Hindlimb muscle (tissue), 1 donor: Measurements from ENCODE around the gene SLIT1. TPM values are rescaled to one million over a fixed set of nuclear protein-coding genes. Genes with fewer than 3 reads are reported as not detected.
"Not testable (repeated sequence)": the region's sequence is repeated elsewhere in the genome, so short reads cannot be mapped to it uniquely, and the experiment has no call there.

Experiments used
- DNase-seq: peaks from one replicate; pipeline ENCODE4 v3.0.0-alpha.2; 2013
- polyA plus RNA-seq: library from polyadenylated mRNA; unstranded; fragments of 120-200 nt; gene quantifications from one replicate; pipeline ENCODE4 v1.2.1, GENCODE V29; 2013; ENCODE audit not compliant: insufficient read length

Gene SLIT1
- polyA plus RNA-seq, 1 donor: 1.3 TPM

DNA sequence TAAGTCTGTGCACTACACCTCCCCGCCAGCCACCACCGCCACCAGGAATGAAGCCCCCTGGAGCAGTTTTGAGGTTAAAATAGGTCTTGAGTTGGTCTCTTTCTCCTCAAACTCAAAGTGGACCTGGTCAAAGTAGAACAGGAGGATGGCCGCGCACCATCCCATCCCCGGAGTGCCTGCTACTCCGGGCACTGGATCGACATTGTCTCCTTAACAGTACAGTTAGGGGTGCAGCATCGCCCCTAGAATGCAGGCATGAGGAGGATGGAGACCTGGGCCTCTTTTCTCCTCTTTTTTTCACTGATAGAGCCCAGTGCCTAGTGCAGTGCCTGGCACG, 145.5 kb downstream of the SLIT1 start:
- no peak for DNase-seq

DNA sequence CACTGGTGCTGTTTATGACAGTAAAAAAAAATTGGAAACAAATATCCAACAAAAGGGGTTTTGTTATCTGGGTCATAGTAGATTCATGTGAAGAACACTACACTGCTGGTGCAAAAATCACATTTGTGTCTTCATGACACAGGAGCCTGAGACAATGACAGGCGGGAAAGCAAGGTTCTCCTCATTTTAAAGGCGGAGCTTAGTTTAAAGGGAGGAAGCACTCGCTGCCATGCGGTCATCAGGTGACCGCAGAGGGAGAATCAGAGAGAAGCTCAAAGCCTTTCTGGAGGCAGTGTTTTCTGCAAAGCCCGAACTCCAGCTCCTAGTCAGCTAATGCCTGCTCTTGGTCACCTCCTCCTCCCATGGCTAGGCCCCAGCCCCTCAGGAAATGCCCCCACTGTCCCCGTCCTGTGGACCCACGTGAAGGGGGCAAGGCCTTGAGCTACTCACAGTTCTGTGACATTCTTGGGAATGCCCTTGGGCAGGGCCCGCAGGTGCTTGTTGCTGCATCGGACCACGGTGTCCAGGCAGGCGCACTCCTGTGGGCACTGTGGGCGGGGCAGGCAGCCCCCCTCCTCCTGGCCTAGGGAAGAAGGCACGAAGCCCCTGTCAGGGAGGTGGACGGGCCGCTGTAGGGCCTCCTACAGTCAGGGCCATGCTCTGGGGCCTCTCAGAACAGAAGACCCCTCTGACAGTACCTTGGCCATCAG, 146.1 kb downstream of the SLIT1 start:
- DNase-seq: no peak

DNA sequence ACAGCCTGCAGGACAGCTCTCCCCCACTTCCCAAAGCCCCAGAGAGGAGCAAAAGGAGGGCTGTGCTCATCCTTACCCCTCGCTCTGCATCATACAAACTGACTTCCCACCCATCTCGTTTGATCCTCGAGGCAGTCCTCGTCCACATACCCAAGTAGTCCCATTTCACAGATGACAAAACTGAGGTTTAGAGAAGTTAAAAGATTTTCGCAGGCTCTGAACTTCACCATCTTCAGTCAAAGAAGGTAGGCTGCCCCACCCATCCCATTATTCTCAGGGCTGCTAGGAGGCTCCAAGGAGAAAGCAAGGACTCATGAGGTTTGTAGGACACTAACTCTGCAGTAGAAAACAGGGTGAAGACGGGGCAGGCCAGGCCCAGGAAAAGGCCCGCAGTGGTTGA, 147.1 kb downstream of the SLIT1 start:
- DNase-seq: no peak

- DNase-seq: peak; percentile 79
Observed at GRCh38 chr10:97037365-97038361, 148.1 kb downstream of the SLIT1 start.

DNA sequence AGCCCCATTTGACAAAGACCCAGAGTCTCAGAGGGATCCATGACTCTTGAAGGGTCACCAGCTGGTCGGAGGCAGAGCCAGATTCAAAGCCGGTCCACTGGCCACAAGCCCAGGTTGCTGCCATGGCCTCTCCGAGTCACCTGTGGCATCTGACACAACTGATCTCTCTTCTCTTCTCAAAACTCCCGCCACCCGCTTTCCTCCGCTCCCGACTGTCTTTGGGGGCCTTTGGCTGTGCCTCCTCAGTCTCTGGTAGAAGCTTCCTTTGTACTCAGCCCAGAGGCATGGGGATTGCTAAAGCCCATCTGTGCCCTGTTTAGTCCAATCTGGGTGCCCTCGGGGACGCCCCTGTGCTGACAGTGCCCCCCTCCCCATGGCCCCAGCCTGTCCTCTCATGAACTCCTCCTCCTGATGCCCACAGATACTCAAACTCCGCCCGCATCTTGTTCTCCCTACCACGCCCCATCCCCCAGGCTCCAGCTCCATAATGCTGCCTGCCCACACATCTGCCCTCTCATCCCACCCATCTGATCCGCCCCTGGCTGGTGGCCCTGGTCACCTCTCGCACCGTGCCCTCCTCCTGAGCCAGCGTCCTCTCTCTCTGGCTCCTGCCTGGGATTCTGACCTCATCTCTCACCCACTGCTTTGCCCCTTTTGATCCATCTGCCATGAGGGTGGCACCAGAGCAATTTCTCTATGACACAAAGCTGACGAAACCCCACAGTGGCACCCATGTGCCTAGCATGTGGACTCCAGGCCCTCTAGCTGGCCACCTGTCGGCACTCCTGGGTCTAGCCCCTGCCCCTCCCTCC, 150.6 kb downstream of the SLIT1 start:
- no peak for DNase-seq

GRCh38 chr10:97034301-97034700, 151.5 kb downstream of the SLIT1 start:
- no peak for DNase-seq

- DNase-seq: not testable (repeated sequence)
Observed at GRCh38 chr10:97033841-97034240, 151.9 kb downstream of the SLIT1 start.

DNA sequence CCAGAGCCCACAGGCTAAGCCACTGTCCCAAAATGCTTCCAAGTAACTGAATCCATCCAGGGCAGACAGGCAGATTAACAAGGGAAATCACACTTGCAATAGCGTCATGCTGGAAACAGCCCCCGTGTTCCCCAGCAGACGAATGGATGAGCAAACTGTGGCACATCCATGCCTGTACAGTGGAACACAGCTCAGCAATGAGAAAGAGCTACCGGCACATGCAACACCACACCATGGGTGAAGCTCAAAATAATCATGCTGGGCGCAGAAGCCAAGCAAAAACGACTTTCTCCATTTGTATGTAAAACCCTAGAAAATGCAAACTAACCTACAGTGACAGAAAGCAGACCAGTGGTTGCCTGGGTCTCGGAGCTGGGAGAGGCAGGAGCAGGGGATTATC, 153.1 kb downstream of the SLIT1 start:
- DNase-seq: no peak

DNA sequence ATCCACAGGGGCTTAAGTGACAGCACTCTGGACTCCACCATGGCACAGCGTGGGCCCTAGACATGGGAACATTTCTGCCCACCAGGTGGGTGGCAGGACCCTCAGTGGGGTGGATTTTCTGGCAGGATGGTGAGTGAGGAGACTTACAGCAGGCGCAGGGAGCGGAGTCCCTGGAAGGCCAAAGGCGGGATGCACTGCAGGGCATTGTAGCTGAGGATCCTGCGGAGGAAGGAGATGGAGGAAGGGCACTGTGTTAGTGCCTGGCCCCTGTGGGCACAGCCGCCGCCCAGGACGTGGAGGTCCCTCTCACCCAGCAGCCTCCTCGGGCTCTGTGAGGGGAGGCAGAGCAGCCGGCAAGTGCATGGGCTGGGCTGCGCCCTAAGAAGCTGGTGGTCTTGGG, 154.3 kb downstream of the SLIT1 start:
- no peak for DNase-seq

DNA sequence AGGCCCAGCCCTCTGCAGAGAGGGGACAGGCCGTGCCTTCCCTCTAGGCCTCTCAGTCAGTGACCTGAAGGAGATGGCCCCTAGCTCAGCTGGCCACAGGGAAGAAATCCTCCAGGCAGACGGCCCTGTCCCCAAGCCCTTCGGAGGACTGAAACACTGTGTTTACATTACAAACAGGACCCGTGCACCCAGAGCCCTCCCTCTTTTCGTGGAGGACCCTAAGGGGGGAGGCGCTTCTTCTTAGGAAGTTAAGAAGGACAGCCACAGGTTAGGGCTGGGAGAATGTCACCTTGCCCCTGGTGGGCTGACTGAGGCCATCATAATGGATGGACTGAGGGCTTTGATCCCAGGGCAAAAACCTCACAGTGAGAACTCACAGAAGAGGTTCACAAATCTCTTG, 154.9 kb downstream of the SLIT1 start:
- DNase-seq: no peak

GRCh38 chr10:97029271-97029670, 156.5 kb downstream of the SLIT1 start:
- DNase-seq: no peak

GRCh38 chr10:97028832-97029178, 157.0 kb downstream of the SLIT1 start:
- no peak for DNase-seq

- DNase-seq: no peak
Observed at GRCh38 chr10:97028126-97028831, 157.5 kb downstream of the SLIT1 start.

DNA sequence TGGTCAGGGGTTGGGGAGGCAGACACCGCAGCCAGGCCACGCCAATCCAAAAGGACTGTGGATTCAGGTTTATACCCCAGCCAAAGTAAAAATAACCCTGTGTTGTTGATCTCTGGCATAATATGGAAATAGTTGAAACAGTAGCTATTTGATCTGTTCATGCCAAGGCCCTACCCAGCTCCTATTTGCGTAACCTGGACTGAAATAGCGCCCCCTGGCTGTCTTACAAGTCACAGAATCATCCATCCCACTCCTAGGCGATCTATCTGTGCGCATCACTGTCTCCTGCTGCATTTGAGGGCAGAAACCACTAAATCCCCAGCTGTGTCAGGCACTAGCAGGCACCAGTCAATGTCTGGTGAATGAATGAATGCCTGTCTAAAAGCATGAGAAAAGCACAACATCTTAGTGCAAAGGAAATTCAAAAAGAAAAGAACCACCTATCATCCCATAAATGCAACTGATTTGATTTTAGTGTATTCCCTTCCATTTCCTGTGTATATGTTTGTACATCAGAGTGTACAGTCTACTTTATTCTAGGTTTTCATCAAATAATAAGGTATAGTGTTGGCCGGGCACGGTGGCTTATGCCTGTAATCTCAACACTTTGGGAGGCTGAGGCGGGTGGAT, 160.0 kb downstream of the SLIT1 start:
- peak; percentile 26 for DNase-seq

DNA sequence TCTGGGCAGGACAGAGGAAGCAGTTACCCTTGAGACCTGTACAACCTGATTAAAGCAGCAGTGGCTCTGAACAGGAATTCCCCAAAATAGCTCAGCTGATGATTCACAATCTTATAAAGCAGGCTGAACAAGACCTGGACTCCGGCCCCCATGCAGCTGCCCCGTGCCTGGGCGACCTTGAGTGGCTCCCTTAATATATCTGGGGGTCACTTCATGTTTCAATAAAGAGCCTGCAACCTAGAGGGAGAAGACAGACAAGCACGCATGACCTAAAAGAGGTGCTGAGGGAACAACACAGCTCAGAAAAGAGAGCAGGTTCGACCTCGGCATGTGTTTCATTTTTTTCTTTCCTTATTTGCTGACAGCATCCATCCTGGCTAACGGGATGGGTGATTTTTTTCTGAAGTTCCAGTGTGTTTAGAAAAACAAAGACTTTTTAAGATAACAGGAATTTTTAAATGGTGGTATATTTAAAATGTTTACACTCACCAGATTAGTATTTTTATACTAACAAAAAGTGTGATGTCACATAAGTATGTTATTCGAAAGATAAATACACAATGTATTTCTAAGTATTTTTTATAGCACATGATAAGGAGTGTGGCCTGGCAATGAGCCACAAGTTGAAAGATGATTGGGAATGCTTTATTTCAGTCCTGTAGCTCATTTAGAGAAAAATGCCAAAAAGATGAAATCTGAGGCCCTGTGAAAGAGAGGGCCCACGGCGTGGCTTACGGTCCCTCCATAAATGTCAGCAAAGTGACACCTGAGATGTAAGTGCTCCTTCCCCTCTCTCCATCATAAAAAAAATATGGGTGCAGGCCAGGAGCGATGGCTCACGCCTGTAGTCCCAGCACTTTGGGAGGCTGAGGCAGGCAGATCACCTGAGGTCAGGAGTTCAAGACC, 161.3 kb downstream of the SLIT1 start:
- DNase-seq: peak; percentile 25

DNA sequence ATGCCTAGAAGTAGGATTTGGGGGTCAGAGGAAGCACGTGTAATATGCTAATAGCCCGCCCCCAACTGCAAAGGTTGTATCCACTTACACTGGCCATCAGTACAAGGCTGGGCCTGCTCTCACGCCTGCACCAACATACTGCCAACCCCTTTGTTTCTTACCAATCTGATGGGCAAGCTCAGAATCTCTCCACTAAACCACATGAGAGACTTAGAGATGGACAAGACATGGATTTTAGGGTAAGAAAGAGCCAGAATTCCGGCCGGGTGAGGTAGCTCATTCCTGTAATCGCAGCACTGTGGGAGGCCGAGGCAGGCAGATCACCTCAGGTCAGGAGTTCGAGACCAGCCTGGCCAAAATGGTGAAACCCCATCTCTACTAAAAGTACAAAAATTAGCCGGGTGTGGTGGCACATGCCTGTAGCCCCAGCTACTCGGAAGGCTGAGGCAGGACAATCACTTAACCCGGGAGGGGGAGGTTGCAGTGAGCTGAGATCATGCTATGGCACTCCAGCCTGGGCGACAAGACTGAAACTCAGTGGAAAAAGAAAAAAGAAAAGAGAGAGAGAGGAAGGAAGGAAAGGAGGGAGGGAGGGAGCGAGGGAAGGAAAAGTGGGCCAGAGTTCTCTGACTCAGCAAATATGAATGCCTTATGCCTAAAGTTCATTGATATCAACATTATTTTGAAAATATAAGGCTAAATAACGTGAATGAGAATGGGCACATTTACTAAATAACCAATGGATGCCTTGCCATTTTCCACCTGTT, 162.2 kb downstream of the SLIT1 start:
- DNase-seq: no peak

- DNase-seq: no peak
Observed at GRCh38 chr10:97022616-97023015, 163.1 kb downstream of the SLIT1 start.

- DNase-seq: peak; percentile 64
Observed at GRCh38 chr10:97020452-97021400, 165.0 kb downstream of the SLIT1 start.
